Lung microvascular endothelial cell (primary cell): ENCODE data around the gene MCRIP2. TPM values are rescaled to one million over a fixed set of nuclear protein-coding genes. Genes with fewer than 3 reads are reported as not detected.

Source experiments
- DNase-seq, 2 donors: peaks; one replicate each; pipeline versions ENCODE4 v3.0.0 to v3.0.0-alpha.2; 2010; ENCODE audit warnings: low read depth in 2 of 2
- total RNA-seq: library from RNA; depleted of rRNA; stranded (reverse); fragments of >200 nt; gene quantifications from 2 replicates; pipeline ENCODE4 v1.2.1, GENCODE V29; 2014

MCRIP2 gene
- total RNA-seq, 1 donor from 2014 or later = 11.9 TPM

- no peak for DNase-seq
Observed at GRCh38 chr16:647173-647902, 5.7 kb downstream of the MCRIP2 start.

- peak in 1 of 2 donors; percentile 37 for DNase-seq
Observed at GRCh38 chr16:648071-648780, 6.6 kb downstream of the MCRIP2 start.

DNA sequence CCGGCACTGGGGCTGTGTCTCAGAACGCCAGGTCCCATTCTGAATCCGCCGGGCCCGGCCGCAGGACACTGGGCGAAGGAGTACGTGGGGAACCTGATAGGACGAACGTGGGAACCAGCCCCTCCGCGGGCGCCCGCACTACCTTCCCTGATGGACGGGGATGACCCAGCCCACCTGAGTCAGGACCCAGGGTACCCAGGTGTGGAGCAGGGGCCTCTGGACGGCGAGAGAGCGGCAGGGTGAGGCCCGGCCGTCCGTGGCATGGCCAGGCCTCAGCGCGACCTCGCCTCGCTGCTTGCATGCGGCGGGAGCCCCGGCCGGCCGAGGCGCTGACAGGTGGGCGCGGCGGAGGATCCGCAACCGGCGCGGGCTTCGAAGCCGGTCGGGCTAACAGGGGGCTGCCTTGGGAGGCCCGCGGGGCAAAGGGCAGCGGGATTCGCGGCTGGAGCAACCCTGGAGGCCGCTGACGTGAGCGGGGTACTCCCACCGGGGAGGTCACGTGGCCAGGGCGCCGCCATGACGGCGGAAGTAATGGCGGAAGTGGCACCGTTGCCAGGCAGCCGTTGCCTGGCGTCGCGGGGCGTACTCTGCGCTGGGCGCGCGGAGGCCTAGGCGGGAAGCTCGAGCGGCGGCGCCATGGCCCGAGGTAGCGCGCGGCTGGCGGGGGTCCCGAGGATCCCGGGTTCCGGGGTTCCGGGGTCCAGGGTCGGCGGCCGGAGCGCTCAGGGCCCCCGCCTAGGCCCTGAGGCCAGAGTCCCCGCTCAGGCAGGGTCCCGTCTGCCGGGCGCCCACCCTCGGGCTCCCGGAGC lies 7.4 kb downstream of the MCRIP2 start, which contains the start of gene WDR90:
WDR90 (plus strand) TSS at position 585 of the 809 bp plus-strand sequence; CDS start at position 637, 52 bp downstream.
- DNase-seq = peak; percentile 91 to 94

DNA sequence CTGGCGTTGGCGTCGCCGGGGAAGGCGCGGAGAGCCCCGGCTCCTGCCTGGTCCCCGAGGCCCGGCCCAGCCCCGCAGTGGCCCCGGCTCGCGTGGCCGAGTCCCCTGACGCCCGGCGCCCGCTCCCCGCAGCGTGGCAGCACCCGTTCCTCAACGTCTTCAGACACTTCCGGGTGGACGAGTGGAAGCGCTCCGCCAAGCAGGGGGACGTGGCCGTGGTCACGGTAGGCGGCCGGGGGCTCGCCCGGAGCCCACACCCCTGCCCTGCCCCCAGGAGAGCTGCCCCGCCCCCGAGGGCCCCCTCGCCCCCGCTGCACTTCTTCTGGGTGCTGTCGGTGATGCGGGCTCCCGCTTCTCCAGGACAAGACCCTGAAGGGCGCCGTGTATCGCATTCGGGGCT lies 8.0 kb downstream of the MCRIP2 start:
- DNase-seq = no peak

- DNase-seq = no peak
Observed at GRCh38 chr16:651844-652243, 10.2 kb downstream of the MCRIP2 start.

DNA sequence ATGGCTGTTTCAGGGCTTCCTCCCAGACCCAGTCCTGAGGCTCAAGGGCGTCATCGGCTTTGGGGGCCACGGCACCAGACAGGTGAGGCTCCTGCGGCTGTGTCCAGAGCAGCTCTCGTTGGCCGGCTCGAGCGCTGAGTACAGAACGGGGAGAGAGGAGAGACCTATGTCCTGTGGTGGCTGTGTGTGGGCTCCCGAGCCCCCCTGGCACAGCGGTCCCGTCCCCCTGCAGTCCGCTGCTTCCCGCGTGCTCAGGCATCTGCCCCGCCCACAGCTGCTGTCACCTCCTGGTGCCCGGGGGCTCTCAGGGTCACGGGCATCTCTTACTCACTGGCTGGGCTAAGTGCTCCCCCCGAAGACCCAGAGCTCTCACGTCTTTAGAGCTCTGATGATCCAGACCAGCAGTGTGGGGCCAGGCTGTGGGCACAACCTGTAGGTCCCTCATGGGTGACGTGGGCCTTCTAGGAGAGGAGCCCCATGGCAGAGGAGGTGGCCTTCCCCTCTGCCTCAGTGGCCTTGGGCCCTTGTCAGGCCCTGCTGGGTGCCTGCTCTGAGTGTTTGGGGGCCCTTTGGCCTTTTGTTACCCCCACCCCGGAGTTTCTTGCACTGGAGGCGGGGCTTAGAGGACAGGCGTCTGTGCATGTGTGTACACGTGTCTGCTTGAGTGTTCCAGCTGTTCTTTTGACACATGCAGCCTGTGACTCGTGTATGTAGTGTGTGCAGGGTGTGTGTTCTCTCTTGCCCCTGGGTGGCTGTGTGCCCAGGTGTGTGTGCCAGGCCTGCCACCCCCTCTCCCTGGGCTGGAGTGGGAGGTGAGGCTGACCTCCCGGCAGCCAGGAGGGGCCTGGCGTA lies 11.1 kb downstream of the MCRIP2 start:
- no peak for DNase-seq

- DNase-seq = no peak
Observed at GRCh38 chr16:654034-654433, 12.4 kb downstream of the MCRIP2 start.

DNA sequence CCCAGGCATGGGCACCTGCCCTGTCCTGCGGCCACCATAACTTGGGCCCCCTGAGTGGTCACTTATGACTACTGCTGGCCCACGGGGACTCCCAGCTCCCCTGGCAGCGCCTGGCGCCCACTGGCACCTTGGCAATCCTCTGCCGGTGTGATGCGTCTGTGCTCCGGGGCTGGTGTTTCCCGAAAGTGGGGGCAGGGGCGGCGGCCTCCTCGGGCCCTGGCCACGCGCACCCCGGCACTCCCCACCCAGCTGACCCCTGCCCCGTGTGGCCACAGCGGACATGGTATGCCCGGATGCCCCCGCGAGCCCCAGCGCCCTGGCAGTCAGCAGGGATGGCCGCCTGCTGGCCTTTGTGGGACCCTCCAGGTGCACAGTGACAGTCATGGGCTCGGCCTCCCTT lies 15.9 kb downstream of the MCRIP2 start:
- no peak for DNase-seq

DNA sequence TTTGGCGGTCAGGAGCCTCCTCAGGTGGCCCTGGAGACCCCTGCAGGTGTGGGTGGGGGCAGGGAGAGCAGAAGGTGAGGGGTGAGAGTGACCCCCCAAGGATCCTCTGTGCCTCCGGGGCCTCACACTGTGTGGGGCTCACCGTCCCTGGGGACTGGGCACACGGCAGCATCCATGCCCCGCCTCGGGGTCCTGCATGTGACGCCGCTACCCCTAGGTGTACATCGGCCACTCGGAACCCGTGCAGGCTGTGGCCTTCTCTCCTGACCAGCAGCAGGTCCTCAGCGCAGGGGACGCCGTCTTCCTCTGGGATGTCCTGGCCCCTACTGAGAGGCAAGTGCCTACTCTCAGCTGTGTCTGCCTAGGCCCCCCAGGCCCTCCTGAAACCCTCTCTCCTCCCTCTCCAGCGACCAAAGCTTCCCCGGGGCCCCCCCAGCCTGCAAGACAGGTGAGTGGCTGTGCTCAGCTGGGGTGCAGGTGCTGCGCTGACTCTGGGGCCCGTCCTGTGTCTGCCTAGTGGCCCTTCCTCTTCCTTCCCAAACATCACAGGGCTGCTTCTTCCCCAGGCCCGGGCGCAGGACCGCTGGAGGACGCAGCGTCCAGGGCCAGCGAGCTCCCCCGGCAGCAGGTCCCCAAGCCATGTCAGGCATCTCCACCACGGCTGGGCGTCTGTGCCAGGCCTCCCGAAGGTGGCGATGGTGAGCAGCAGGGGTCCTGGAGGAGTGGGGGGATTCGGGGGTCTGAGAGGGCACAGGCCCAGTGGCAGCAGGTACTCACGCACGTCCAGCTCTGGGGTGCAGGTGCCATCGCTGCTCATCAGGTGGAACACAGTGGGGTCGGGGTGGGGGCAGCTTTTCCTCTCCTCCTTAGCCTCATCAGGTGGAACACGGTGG lies 17.3 kb downstream of the MCRIP2 start:
- no peak for DNase-seq

- no peak for DNase-seq
Observed at GRCh38 chr16:659618-660017, 18.0 kb downstream of the MCRIP2 start.

- DNase-seq = no peak
Observed at GRCh38 chr16:660132-660458, 18.5 kb downstream of the MCRIP2 start.

GRCh38 chr16:660459-661183 lies 19.0 kb downstream of the MCRIP2 start:
- DNase-seq = peak; percentile 94

- no peak for DNase-seq
Observed at GRCh38 chr16:661184-661821, 19.7 kb downstream of the MCRIP2 start.

- no peak for DNase-seq
Observed at GRCh38 chr16:662095-662494, 20.5 kb downstream of the MCRIP2 start.

DNA sequence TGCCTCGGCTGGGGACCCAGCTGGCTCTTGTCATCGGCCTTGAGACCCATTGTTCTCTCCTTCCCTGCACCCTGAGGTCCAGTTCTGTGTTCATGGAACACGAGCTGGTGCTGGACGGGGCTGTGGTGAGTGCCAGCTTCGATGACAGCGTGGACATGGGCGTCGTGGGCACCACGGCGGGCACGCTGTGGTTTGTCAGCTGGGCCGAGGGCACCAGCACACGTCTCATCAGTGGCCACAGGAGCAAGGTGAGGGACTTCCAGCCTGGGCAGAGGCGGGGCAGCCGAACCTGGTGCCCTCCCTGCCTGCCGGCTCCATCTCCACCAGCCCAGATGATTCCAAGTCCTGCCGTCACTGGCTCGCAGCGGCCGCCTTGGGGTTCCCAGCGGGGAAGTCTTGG lies 21.0 kb downstream of the MCRIP2 start:
- no peak for DNase-seq

- no peak for DNase-seq
Observed at GRCh38 chr16:666572-666971, 24.9 kb downstream of the MCRIP2 start.

GRCh38 chr16:667113-667779 lies 25.6 kb downstream of the MCRIP2 start:
- DNase-seq = no peak

- DNase-seq = peak; percentile 94 to 95
Observed at GRCh38 chr16:667780-668518, 26.3 kb downstream of the MCRIP2 start, which contains the start of gene RHOT2. Gene RHOT2 (plus strand): TSS chr16:668132. CDS start chr16:668200, 68 bp downstream.
